OCI-LY3 (cell line): ENCODE measurements around the gene FLVCR2.
"Not testable (repeated sequence)": the region's sequence is repeated elsewhere in the genome, so short reads cannot be mapped to it uniquely, and the experiment has no call there.

ENCODE experiments used
- EZH2phosphoT487 ChIP-seq: fragments of 200-600 bp; shearing (Covaris generic); IDR thresholded peaks from 2 replicates; pipeline ENCODE4 v1.6.1; 2018; ENCODE audit warnings: antibody characterized with exemption, mixed run types, low read depth
- TF ChIP-seq, protein P1 (sequence below): fragments of 200-600, 300-600 bp; sonication (generic); IDR thresholded peaks from 2 replicates; pipeline ENCODE4 v1.5.1; 2014; ENCODE audit warnings: antibody characterized with exemption, low read length, low read depth

DNA sequence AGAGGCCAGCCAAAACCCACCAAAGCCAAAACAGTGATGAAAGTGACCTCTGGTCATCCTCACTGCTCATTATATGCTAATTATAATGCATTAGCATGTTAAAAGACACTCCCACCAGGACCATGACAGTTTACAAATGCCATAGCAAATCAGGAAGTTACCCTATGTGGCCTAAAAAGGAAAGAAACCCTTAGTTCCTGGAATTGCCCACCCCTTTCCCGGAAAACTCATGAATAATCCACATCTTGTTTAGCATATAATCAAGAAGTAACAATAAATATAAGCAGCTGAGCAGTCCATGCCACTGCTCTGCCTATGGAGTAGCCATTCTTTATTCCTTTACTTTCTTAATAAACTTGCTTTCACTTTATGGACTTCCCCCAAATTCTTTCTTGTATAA is 21.7 kb downstream of the FLVCR2 start:
- TF ChIP-seq, protein P1, sequence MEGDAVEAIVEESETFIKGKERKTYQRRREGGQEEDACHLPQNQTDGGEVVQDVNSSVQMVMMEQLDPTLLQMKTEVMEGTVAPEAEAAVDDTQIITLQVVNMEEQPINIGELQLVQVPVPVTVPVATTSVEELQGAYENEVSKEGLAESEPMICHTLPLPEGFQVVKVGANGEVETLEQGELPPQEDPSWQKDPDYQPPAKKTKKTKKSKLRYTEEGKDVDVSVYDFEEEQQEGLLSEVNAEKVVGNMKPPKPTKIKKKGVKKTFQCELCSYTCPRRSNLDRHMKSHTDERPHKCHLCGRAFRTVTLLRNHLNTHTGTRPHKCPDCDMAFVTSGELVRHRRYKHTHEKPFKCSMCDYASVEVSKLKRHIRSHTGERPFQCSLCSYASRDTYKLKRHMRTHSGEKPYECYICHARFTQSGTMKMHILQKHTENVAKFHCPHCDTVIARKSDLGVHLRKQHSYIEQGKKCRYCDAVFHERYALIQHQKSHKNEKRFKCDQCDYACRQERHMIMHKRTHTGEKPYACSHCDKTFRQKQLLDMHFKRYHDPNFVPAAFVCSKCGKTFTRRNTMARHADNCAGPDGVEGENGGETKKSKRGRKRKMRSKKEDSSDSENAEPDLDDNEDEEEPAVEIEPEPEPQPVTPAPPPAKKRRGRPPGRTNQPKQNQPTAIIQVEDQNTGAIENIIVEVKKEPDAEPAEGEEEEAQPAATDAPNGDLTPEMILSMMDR, result not testable (repeated sequence)
- not testable (repeated sequence) for TF ChIP-seq EZH2phosphoT487
